ENCODE results near the gene INPP4B.

- no peak for TF ChIP-seq CTCF (IDR thresholded peaks at IDR 0.05)
- TF ChIP-seq POLR2A (IDR thresholded peaks at IDR 0.05): no peak
Measured at GRCh38 chr4:142703694-142704309, 142.3 kb downstream of the INPP4B start.

Measured in Peyer's patch (tissue), 4 donors.